Progenitor cell of endocrine pancreas (in vitro differentiated cells): ENCODE results near the gene IKZF4. TPM values are rescaled to one million over a fixed set of nuclear protein-coding genes. Genes with fewer than 3 reads are reported as not detected.

Source experiments
- DNase-seq: peaks from one replicate; pipeline ENCODE4 v3.0.0; 2021; ENCODE audit warnings: low spot score; ENCODE audit not compliant: unreplicated experiment
- H3K27ac Mint-ChIP-seq: 2 replicates; pipeline ENCODE4 v1.8.0; 2021; ENCODE audit warnings: mild to moderate bottlenecking, moderate library complexity, mixed read lengths
- H3K27me3 Mint-ChIP-seq: 2 replicates; pipeline ENCODE4 v1.8.0; 2021; ENCODE audit warnings: mixed read lengths
- H3K36me3 Mint-ChIP-seq: 2 replicates; pipeline ENCODE4 v1.8.0; 2022; ENCODE audit warnings: mixed read lengths; ENCODE audit not compliant: insufficient read depth
- H3K4me1 Mint-ChIP-seq: 2 replicates; pipeline ENCODE4 v1.8.0; 2021; ENCODE audit warnings: low read depth, mixed read lengths
- H3K4me3 Mint-ChIP-seq: 2 replicates; pipeline ENCODE4 v1.8.0; 2021; ENCODE audit warnings: low read depth, mild to moderate bottlenecking, moderate library complexity, mixed read lengths
- H3K9me3 Mint-ChIP-seq: 2 replicates; pipeline ENCODE4 v1.8.0; 2021; ENCODE audit warnings: low read depth, mixed read lengths
- total RNA-seq: library from RNA; stranded (reverse); gene quantifications from 2 replicates; pipeline ENCODE4 v1.2.1, GENCODE V29; 2021
- TF ChIP-seq, protein P1 (sequence below): fragments of 200-600 bp; sonication (generic); IDR thresholded peaks from one replicate; pipeline ENCODE4 v1.5.0; 2021; ENCODE audit warnings: antibody characterized with exemption, mild to moderate bottlenecking; ENCODE audit not compliant: unreplicated experiment

IKZF4 gene
- total RNA-seq, 1 donor from 2014 or later: 20.6 TPM

DNA sequence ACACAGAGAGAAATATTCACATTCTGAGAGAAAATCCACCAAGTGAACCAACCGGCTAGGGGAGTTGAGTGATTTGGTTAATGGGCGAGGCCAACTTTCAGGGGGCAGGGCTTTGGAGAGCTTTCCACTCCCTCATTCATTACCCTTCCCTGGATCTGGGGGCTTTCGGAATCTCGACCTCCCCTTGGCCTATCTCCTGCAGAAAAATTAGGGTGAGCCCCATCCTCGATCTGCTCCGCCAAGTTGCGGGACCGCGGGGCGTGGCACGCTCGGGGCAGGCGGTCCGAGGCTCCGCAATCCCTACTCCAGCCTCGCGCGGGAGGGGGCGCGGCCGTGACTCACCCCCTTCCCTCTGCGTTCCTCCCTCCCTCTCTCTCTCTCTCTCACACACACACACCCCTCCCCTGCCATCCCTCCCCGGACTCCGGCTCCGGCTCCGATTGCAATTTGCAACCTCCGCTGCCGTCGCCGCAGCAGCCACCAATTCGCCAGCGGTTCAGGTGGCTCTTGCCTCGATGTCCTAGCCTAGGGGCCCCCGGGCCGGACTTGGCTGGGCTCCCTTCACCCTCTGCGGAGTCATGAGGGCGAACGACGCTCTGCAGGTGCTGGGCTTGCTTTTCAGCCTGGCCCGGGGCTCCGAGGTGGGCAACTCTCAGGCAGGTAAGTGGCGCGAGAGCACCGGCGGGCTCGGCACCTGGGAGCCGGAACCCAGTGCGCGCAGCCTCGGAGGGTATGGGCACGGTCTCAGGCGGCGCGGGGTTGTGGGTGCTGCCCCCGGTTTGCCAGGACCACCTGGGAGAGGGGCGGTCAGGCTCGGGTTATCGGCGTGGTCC, 59.1 kb downstream of the IKZF4 start, which contains the start of gene ERBB3:
Gene ERBB3 (plus strand): TSS at position 443 of the 833 bp plus-strand sequence. CDS start 136 bp downstream, at position 579.
- Mint-ChIP-seq H3K36me3 (peaks cover 9% of the 10 kb centered on the region), H3K4me3 (peak within 1 kb of the TSS; percentile 93), H3K27me3 (no peaks in the 10 kb centered on the region), H3K4me1 (peaks cover 27% of the 10 kb centered on the region), H3K27ac (peak within 1 kb of the TSS; percentile 99), H3K9me3 (no peaks in the 10 kb centered on the region)
- peak; percentile 75 for DNase-seq
- TF ChIP-seq, protein P1, sequence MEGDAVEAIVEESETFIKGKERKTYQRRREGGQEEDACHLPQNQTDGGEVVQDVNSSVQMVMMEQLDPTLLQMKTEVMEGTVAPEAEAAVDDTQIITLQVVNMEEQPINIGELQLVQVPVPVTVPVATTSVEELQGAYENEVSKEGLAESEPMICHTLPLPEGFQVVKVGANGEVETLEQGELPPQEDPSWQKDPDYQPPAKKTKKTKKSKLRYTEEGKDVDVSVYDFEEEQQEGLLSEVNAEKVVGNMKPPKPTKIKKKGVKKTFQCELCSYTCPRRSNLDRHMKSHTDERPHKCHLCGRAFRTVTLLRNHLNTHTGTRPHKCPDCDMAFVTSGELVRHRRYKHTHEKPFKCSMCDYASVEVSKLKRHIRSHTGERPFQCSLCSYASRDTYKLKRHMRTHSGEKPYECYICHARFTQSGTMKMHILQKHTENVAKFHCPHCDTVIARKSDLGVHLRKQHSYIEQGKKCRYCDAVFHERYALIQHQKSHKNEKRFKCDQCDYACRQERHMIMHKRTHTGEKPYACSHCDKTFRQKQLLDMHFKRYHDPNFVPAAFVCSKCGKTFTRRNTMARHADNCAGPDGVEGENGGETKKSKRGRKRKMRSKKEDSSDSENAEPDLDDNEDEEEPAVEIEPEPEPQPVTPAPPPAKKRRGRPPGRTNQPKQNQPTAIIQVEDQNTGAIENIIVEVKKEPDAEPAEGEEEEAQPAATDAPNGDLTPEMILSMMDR: no peak

DNA sequence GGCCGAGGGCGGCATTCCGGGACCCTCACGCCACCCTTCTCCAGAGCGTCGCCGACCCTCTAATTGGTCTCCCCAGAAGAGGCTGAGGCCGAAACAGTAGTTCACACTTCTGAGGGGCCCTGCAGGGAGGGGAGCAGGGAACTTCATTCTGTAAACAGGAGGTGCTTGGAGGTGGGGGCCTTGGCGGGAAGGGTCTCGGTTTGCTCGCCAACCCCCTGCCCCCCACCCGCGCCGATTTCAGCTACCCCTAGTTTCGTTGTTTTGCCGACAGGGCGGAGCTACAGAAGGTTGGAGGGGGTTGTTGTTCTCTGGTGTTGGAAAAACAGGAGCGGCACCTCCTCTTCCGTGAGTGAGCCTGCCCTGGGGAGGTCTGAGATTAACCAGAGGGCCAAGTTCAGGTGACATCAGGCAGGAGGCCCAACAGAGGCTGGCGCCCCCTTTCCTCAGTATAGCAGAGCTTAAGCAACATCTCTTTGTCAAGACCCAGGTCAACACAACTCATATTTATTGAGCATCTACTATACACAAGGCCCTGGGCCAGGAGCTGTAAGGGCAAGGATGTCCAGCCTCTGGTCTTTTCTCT, 59.8 kb downstream of the IKZF4 start:
- peaks cover 13% of the 10 kb centered on the region for H3K36me3 Mint-ChIP-seq
- TF ChIP-seq, protein P1: peak; percentile 9
- DNase-seq: peak; percentile 21
- no peaks in the 10 kb centered on the region for H3K27me3 Mint-ChIP-seq
- H3K4me3 Mint-ChIP-seq: peak overlapping the region; percentile 93
- no peaks in the 10 kb centered on the region for H3K9me3 Mint-ChIP-seq
- peak overlapping the region; percentile 99 for H3K27ac Mint-ChIP-seq
- H3K4me1 Mint-ChIP-seq: peaks cover 27% of the 10 kb centered on the region

DNA sequence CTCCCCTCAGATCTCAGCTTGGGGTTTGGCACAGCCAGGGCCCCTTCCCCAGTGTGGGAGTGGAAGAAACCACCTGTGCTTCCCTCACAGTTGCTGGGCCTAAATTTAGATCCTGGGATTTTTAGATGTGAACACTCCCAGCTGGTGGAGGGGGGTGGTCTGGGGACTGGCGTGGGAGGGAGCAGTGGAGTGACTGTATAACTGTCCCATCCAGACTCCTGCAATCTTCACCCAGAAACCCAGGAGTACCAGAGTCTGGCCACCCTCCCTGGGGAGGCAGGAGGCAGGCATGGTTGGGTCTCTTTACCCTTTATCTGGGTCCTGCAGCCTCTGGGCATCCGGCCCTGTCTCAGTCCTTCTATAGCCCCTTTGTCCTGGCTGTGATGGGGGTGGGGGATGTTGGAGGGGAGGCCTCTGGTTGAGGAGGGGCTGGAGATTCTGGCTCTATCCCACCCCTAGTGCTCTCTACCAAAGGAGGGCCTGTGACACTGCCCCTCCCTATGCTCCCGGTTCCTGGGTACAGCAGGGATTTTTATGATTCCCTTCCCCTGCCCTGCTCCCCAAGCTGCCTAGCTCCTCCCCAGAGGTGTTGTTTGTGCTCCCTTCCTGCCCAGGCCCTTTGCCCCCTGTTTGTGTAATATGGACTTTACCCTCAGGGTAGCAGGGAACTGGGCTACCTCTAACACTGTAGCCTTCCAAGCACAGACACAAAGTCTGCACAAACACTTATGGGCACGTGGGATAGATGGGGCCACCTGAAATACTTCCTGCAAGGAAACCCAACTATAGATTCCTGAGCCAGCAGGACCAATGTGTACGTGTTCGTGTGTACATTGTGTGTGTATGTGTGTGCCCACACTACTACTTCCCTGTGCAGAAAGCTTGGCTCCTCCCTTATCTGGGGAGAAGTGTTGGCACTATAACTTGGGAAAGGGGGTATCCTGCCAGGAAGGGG, 60.8 kb downstream of the IKZF4 start:
- no peaks in the 10 kb centered on the region for H3K27me3 Mint-ChIP-seq
- H3K36me3 Mint-ChIP-seq: peaks cover 21% of the 10 kb centered on the region
- no peaks in the 10 kb centered on the region for H3K9me3 Mint-ChIP-seq
- H3K27ac Mint-ChIP-seq: peak overlapping the region; percentile 99
- DNase-seq: no peak
- H3K4me1 Mint-ChIP-seq: peaks cover 27% of the 10 kb centered on the region
- TF ChIP-seq, protein P1: no peak
- H3K4me3 Mint-ChIP-seq: peak overlapping the region; percentile 93

DNA sequence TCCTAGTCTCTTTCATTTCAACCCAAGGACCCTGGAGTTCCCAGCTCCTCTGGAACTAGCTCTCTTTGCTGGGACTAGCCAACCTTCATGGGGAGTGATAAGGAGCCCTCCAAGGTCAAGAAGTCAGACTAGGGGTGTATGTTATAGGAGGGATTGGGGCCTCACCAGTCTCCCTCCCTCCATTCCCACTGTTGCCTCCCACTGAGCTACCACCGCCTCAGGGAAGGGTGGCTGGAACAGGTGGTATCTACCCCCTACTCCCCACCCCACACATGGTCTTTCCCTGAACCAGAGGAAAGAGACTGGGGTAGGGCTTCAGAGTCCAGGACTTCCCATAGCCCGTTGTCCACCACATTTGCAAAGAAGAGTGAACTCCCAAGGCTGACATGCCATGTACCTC, 61.5 kb downstream of the IKZF4 start:
- H3K27me3 Mint-ChIP-seq: no peaks in the 10 kb centered on the region
- peak overlapping the region; percentile 93 for H3K4me3 Mint-ChIP-seq
- peak overlapping the region; percentile 99 for H3K27ac Mint-ChIP-seq
- H3K36me3 Mint-ChIP-seq: peaks cover 22% of the 10 kb centered on the region
- TF ChIP-seq, protein P1: no peak
- DNase-seq: no peak
- H3K9me3 Mint-ChIP-seq: no peaks in the 10 kb centered on the region
- peaks cover 27% of the 10 kb centered on the region for H3K4me1 Mint-ChIP-seq

DNA sequence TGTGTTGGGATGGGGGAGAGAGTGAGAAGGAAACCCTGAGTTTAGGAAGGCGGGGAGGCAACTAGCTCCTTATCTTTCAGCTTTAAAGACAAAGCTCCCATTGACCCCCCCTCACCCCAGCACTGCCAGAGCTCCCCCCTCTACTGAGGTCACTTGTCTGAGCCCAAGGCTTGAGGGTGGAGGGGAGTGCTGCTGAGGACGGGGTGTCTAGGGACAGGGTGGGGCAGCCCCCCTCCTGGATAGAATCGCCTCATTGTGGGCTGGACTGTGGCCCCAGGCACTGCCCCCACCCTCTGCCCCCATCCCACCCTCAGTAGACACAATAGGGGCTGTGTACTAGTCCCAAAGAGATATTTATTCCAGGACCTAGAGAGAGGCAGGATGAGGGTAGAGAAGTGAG, 62.1 kb downstream of the IKZF4 start:
- TF ChIP-seq, protein P1: no peak
- Mint-ChIP-seq H3K36me3 (peaks cover 27% of the 10 kb centered on the region), H3K9me3 (no peaks in the 10 kb centered on the region), H3K27ac (peak overlapping the region; percentile 24), H3K4me1 (peaks cover 27% of the 10 kb centered on the region), H3K27me3 (no peaks in the 10 kb centered on the region), H3K4me3 (no peak overlapping the region)
- DNase-seq: no peak
